HepG2 (cell line): ENCODE measurements around the gene HIC1. TPM values are rescaled to one million over a fixed set of nuclear protein-coding genes. Genes with fewer than 3 reads are reported as not detected.

ENCODE experiments used
- FOXA3 ChIP-seq: IDR thresholded peaks from 2 replicates; pipeline ENCODE4 v1.6.1; 2016; ENCODE audit warnings: missing genetic modification reagents, missing compliant biosample characterization
- RFX1 ChIP-seq: fragments of 450-650 bp; IDR thresholded peaks from 2 replicates; pipeline ENCODE4 v1.6.1; 2017
- TSC22D2 ChIP-seq: sonication (generic); formaldehyde crosslinking; IDR thresholded peaks from 2 replicates; pipeline ENCODE4 v1.5.1; 2020; ENCODE audit warnings: missing genetic modification reagents, mild to moderate bottlenecking, borderline replicate concordance
- ZNF33A ChIP-seq: sonication (generic); formaldehyde crosslinking; IDR thresholded peaks from 2 replicates; pipeline ENCODE4 v1.5.1; 2020; ENCODE audit warnings: missing genetic modification reagents, mild to moderate bottlenecking, moderate library complexity, borderline replicate concordance
- polyA plus RNA-seq, 8 experiments: library from polyadenylated mRNA; depleted of rRNA in 3 of 8; stranded (reverse) in 7 of 8; unstranded in 1 of 8; fragments of >200 nt; fragmentation: Illumina TruSeq in 4 of 8; extraction: Trizol in 4 of 8; gene quantifications; 2 replicates each; pipeline versions ENCODE4 v1.2.1 to v1.2.3, GENCODE V29; 2011 to 2016; ENCODE audit warnings: low read depth in 4 of 8, missing spikeins in 1 of 8, mixed read lengths in 1 of 8; ENCODE audit not compliant: insufficient read depth in 1 of 8
- total RNA-seq, 5 experiments: library from RNA; depleted of rRNA; stranded (reverse); fragments of >200 nt; fragmentation: Illumina TruSeq; extraction: Trizol; gene quantifications; 2 replicates each; pipeline ENCODE4 v1.2.3, GENCODE V29; 2016; ENCODE audit warnings: low read depth in 1 of 5
- TF ChIP-seq, protein P1 (sequence below): sonication (generic); formaldehyde crosslinking; IDR thresholded peaks from one replicate; pipeline ENCODE4 v1.5.1; 2020; ENCODE audit warnings: mild to moderate bottlenecking, missing genetic modification reagents; ENCODE audit errors: not compliant biosample characterization
- TF ChIP-seq, protein P2 (sequence below): sonication (generic); formaldehyde crosslinking; conservative IDR thresholded peaks from 2 replicates; pipeline ENCODE4 v1.4.0; 2020; ENCODE audit warnings: missing genetic modification reagents
- TF ChIP-seq, protein P3 (sequence below): sonication (generic); formaldehyde crosslinking; IDR thresholded peaks from 2 replicates; pipeline ENCODE4 v1.9.0; 2022; ENCODE audit warnings: missing genetic modification reagents, mild to moderate bottlenecking, borderline replicate concordance
- TF ChIP-seq, protein P4 (sequence below): sonication (generic); formaldehyde crosslinking; IDR thresholded peaks from 2 replicates; pipeline ENCODE4; 2020; ENCODE audit warnings: missing genetic modification reagents, mild to moderate bottlenecking, borderline replicate concordance
- TF ChIP-seq, protein P5 (sequence below): IDR thresholded peaks from 2 replicates; pipeline ENCODE4 v1.6.1; 2016; ENCODE audit warnings: low read depth

The HIC1 gene
- total and polyA plus RNA-seq, 2 of the 13 experiments (the other 11 are each of a cell fraction or from before 2014, with no cell fraction given), result 0.04 to 0.31 TPM

DNA sequence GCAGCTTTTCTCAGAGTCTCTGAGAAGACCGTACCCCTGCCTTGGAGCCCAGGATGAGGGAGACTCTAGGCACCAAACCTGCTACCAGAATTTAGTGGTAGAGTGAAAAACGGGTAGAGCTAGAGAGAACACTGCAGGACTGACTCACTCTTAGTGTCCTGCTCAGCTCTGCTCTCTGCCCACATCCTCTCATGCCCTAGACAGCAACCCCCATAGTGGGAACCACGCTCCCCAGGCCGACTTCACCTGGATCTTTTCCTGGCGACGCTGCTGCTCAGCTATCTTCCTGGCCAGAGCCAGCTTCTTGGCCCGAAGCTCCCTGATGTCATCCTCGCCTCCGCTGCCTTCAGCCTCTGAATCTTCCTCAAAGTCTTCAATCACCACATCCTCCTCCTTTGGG, 26.7 kb downstream of the HIC1 start (continued):
- TF ChIP-seq, protein P1, sequence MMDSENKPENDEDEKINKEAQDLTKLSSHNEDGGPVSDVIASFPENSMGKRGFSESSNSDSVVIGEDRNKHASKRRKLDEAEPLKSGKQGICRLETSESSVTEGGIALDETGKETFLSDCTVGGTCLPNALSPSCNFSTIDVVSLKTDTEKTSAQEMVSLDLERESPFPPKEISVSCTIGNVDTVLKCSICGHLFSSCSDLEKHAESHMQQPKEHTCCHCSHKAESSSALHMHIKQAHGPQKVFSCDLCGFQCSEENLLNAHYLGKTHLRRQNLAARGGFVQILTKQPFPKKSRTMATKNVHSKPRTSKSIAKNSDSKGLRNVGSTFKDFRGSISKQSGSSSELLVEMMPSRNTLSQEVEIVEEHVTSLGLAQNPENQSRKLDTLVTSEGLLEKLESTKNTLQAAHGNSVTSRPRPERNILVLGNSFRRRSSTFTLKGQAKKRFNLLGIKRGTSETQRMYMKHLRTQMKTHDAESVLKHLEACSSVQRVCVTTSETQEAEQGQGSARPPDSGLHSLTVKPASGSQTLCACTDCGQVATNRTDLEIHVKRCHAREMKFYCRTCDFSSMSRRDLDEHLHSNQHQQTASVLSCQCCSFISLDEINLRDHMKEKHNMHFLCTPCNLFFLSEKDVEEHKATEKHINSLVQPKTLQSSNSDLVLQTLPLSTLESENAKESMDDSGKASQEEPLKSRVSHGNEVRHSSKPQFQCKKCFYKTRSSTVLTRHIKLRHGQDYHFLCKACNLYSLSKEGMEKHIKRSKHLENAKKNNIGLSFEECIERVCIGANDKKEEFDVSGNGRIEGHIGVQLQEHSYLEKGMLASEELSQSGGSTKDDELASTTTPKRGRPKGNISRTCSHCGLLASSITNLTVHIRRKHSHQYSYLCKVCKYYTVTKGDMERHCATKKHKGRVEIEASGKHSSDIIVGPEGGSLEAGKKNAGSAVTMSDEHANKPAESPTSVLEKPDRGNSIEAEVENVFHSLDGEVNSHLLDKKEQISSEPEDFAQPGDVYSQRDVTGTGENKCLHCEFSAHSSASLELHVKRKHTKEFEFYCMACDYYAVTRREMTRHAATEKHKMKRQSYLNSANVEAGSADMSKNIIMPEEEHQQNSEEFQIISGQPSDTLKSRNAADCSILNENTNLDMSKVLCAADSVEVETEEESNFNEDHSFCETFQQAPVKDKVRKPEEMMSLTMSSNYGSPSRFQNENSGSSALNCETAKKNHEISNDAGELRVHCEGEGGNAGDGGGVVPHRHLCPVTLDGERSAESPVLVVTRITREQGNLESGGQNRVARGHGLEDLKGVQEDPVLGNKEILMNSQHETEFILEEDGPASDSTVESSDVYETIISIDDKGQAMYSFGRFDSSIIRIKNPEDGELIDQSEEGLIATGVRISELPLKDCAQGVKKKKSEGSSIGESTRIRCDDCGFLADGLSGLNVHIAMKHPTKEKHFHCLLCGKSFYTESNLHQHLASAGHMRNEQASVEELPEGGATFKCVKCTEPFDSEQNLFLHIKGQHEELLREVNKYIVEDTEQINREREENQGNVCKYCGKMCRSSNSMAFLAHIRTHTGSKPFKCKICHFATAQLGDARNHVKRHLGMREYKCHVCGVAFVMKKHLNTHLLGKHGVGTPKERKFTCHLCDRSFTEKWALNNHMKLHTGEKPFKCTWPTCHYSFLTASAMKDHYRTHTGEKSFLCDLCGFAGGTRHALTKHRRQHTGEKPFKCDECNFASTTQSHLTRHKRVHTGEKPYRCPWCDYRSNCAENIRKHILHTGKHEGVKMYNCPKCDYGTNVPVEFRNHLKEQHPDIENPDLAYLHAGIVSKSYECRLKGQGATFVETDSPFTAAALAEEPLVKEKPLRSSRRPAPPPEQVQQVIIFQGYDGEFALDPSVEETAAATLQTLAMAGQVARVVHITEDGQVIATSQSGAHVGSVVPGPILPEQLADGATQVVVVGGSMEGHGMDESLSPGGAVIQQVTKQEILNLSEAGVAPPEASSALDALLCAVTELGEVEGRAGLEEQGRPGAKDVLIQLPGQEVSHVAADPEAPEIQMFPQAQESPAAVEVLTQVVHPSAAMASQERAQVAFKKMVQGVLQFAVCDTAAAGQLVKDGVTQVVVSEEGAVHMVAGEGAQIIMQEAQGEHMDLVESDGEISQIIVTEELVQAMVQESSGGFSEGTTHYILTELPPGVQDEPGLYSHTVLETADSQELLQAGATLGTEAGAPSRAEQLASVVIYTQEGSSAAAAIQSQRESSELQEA (CRISPR knock-in tag), result no peak
- TF ChIP-seq, protein P2, sequence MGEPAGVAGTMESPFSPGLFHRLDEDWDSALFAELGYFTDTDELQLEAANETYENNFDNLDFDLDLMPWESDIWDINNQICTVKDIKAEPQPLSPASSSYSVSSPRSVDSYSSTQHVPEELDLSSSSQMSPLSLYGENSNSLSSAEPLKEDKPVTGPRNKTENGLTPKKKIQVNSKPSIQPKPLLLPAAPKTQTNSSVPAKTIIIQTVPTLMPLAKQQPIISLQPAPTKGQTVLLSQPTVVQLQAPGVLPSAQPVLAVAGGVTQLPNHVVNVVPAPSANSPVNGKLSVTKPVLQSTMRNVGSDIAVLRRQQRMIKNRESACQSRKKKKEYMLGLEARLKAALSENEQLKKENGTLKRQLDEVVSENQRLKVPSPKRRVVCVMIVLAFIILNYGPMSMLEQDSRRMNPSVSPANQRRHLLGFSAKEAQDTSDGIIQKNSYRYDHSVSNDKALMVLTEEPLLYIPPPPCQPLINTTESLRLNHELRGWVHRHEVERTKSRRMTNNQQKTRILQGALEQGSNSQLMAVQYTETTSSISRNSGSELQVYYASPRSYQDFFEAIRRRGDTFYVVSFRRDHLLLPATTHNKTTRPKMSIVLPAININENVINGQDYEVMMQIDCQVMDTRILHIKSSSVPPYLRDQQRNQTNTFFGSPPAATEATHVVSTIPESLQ (CRISPR knock-in tag), result no peak
- TF ChIP-seq RFX1 (no peak), TSC22D2 (CRISPR knock-in tag) (no peak), FOXA3 (CRISPR knock-in tag) (no peak), ZNF33A (CRISPR knock-in tag) (no peak)
- TF ChIP-seq, protein P3, sequence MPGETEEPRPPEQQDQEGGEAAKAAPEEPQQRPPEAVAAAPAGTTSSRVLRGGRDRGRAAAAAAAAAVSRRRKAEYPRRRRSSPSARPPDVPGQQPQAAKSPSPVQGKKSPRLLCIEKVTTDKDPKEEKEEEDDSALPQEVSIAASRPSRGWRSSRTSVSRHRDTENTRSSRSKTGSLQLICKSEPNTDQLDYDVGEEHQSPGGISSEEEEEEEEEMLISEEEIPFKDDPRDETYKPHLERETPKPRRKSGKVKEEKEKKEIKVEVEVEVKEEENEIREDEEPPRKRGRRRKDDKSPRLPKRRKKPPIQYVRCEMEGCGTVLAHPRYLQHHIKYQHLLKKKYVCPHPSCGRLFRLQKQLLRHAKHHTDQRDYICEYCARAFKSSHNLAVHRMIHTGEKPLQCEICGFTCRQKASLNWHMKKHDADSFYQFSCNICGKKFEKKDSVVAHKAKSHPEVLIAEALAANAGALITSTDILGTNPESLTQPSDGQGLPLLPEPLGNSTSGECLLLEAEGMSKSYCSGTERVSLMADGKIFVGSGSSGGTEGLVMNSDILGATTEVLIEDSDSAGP (CRISPR knock-in tag), result no peak
- TF ChIP-seq, protein P4, sequence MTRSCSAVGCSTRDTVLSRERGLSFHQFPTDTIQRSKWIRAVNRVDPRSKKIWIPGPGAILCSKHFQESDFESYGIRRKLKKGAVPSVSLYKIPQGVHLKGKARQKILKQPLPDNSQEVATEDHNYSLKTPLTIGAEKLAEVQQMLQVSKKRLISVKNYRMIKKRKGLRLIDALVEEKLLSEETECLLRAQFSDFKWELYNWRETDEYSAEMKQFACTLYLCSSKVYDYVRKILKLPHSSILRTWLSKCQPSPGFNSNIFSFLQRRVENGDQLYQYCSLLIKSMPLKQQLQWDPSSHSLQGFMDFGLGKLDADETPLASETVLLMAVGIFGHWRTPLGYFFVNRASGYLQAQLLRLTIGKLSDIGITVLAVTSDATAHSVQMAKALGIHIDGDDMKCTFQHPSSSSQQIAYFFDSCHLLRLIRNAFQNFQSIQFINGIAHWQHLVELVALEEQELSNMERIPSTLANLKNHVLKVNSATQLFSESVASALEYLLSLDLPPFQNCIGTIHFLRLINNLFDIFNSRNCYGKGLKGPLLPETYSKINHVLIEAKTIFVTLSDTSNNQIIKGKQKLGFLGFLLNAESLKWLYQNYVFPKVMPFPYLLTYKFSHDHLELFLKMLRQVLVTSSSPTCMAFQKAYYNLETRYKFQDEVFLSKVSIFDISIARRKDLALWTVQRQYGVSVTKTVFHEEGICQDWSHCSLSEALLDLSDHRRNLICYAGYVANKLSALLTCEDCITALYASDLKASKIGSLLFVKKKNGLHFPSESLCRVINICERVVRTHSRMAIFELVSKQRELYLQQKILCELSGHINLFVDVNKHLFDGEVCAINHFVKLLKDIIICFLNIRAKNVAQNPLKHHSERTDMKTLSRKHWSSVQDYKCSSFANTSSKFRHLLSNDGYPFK (CRISPR knock-in tag), result no peak
- TF ChIP-seq, protein P5, sequence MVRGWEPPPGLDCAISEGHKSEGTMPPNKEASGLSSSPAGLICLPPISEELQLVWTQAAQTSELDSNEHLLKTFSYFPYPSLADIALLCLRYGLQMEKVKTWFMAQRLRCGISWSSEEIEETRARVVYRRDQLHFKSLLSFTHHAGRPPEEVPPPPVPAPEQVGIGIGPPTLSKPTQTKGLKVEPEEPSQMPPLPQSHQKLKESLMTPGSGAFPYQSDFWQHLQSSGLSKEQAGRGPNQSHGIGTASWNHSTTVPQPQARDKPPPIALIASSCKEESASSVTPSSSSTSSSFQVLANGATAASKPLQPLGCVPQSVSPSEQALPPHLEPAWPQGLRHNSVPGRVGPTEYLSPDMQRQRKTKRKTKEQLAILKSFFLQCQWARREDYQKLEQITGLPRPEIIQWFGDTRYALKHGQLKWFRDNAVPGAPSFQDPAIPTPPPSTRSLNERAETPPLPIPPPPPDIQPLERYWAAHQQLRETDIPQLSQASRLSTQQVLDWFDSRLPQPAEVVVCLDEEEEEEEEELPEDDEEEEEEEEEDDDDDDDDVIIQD (CRISPR knock-in tag), result no peak
- TF ChIP-seq, all 625 proteins: peak for 0
